HCT116 (cell line): ENCODE results near the gene ACR.
"Not testable (repeated sequence)": the region's sequence is repeated elsewhere in the genome, so short reads cannot be mapped to it uniquely, and the experiment has no call there.

Experiments
- CTCF ChIP-seq, 3 experiments: fragments of 200-600 bp in 1 of 3; sonication (generic) in 1 of 3; IDR thresholded peaks in 2 of 3; conservative IDR thresholded peaks in 1 of 3; 2 replicates each; pipeline ENCODE4 v1.5.1; 2012 to 2017; ENCODE audit warnings: low read depth in 2 of 3, low read length in 2 of 3, antibody characterized with exemption in 1 of 3, borderline replicate concordance in 1 of 3, control low read depth in 1 of 3, mild to moderate bottlenecking in 1 of 3, mixed read lengths in 1 of 3, mixed run types in 1 of 3, moderate library complexity in 1 of 3; ENCODE audit not compliant: insufficient read depth in 1 of 3
- EZH2phosphoT487 ChIP-seq: fragments of 200-600 bp; IDR thresholded peaks from 2 replicates; pipeline ENCODE4 v1.6.1; 2018; ENCODE audit warnings: antibody characterized with exemption, borderline replicate concordance
- POLR2A ChIP-seq: IDR thresholded peaks from 2 replicates; pipeline ENCODE4 v1.7.0; 2011; ENCODE audit warnings: borderline replicate concordance; ENCODE audit not compliant: insufficient read depth, insufficient read length; ENCODE audit errors: extremely low read depth

GRCh38 chr22:50749302-50750074, 11.5 kb downstream of the ACR start:
- TF ChIP-seq POLR2A; EZH2phosphoT487; CTCF (IDR thresholded peaks at IDR 0.05 in 2 of 3, conservative IDR thresholded peaks at IDR 0.05 in 1 of 3; ENCODE audit: borderline replicate concordance in 1 of 3, insufficient read depth in 1 of 3, low read depth in 2 of 3, low read length in 2 of 3): not testable (repeated sequence)
